Stimulated activated CD4-positive, alpha-beta T cell treated with anti-CD3 and anti-CD28 coated beads, Interleukin-12 subunit alpha, Interleukin-12 subunit beta, amount 100 ng/mL, for 24 hours (primary cell): ENCODE data around the gene USP32.
"Not testable (repeated sequence)": the region's sequence is repeated elsewhere in the genome, so short reads cannot be mapped to it uniquely, and the experiment has no call there.

Source experiments
- DNase-seq, 2 experiments: peaks; one replicate each; pipeline ENCODE4 v3.0.0-alpha.2; 2020; ENCODE audit warnings: low read depth in 2 of 2

USP32 gene

GRCh38 chr17:60333628-60334031, 58.3 kb downstream of the USP32 start:
- DNase-seq, result no peak

GRCh38 chr17:60333072-60333471, 58.9 kb downstream of the USP32 start:
- DNase-seq, result not testable (repeated sequence)

- DNase-seq, result no peak
Observed at GRCh38 chr17:60332574-60332973, 59.4 kb downstream of the USP32 start.

GRCh38 chr17:60330731-60331130, 61.2 kb downstream of the USP32 start:
- no peak for DNase-seq

- no peak for DNase-seq
Observed at GRCh38 chr17:60328679-60329078, 63.3 kb downstream of the USP32 start.

GRCh38 chr17:60327901-60328273, 64.0 kb downstream of the USP32 start:
- DNase-seq, result no peak

- no peak for DNase-seq
Observed at GRCh38 chr17:60327134-60327900, 64.6 kb downstream of the USP32 start.

GRCh38 chr17:60326702-60327101, 65.2 kb downstream of the USP32 start:
- DNase-seq, result no peak

- DNase-seq, result no peak
Observed at GRCh38 chr17:60325730-60326524, 66.0 kb downstream of the USP32 start.

- DNase-seq, result no peak
Observed at GRCh38 chr17:60323754-60324153, 68.2 kb downstream of the USP32 start.

GRCh38 chr17:60322056-60322387, 69.9 kb downstream of the USP32 start:
- DNase-seq, result no peak

- no peak for DNase-seq
Observed at GRCh38 chr17:60321336-60322055, 70.4 kb downstream of the USP32 start.

GRCh38 chr17:60318830-60319229, 73.1 kb downstream of the USP32 start:
- DNase-seq, result no peak

- DNase-seq, result no peak
Observed at GRCh38 chr17:60318326-60318725, 73.6 kb downstream of the USP32 start.

- DNase-seq, result no peak
Observed at GRCh38 chr17:60315650-60316049, 76.3 kb downstream of the USP32 start.

GRCh38 chr17:60314900-60315299, 77.0 kb downstream of the USP32 start:
- not testable (repeated sequence) for DNase-seq

- DNase-seq, result no peak
Observed at GRCh38 chr17:60314423-60314822, 77.5 kb downstream of the USP32 start.

- DNase-seq, result no peak
Observed at GRCh38 chr17:60311936-60312335, 80.0 kb downstream of the USP32 start.

- DNase-seq, result no peak
Observed at GRCh38 chr17:60311186-60311585, 80.7 kb downstream of the USP32 start.

- DNase-seq, result no peak
Observed at GRCh38 chr17:60305141-60305540, 86.8 kb downstream of the USP32 start.

GRCh38 chr17:60304502-60304901, 87.4 kb downstream of the USP32 start:
- DNase-seq, result no peak

- no peak for DNase-seq
Observed at GRCh38 chr17:60303406-60304099, 88.4 kb downstream of the USP32 start.
